ENCODE results near the gene FCHSD1. TPM values are rescaled to one million over a fixed set of nuclear protein-coding genes. Genes with fewer than 3 reads are reported as not detected.

FCHSD1 gene
- total RNA-seq, 1 experiment from 2014 or later = 7.2 TPM

GRCh38 chr5:141674747-141675146 is 23.5 kb upstream of the FCHSD1 start:
- DNase-seq (ENCODE audit: low read depth) = no peak

- DNase-seq (ENCODE audit: low read depth) = no peak
Observed at GRCh38 chr5:141672841-141673813, 21.9 kb upstream of the FCHSD1 start.

- no peak for DNase-seq (ENCODE audit: low read depth)
Observed at GRCh38 chr5:141672071-141672840, 21.0 kb upstream of the FCHSD1 start.

GRCh38 chr5:141669520-141669919 is 18.3 kb upstream of the FCHSD1 start:
- no peak for DNase-seq (ENCODE audit: low read depth)

GRCh38 chr5:141668601-141669265 is 17.5 kb upstream of the FCHSD1 start:
- DNase-seq (ENCODE audit: low read depth) = no peak

- DNase-seq (ENCODE audit: low read depth) = no peak
Observed at GRCh38 chr5:141665995-141666940, 15.1 kb upstream of the FCHSD1 start.

- DNase-seq (ENCODE audit: low read depth) = peak; percentile 47
Observed at GRCh38 chr5:141664733-141665461, 13.7 kb upstream of the FCHSD1 start.

- DNase-seq (ENCODE audit: low read depth) = no peak
Observed at GRCh38 chr5:141663506-141663905, 12.3 kb upstream of the FCHSD1 start.

GRCh38 chr5:141662028-141662427 is 10.8 kb upstream of the FCHSD1 start:
- DNase-seq (ENCODE audit: low read depth) = no peak

GRCh38 chr5:141657937-141658545 is 6.8 kb upstream of the FCHSD1 start:
- DNase-seq (ENCODE audit: low read depth) = peak; percentile 95

- no peak for DNase-seq (ENCODE audit: low read depth)
Observed at GRCh38 chr5:141657404-141657803, 6.2 kb upstream of the FCHSD1 start.

- DNase-seq (ENCODE audit: low read depth) = no peak
Observed at GRCh38 chr5:141656396-141656795, 5.2 kb upstream of the FCHSD1 start.

GRCh38 chr5:141655020-141655419 is 3.8 kb upstream of the FCHSD1 start:
- DNase-seq (ENCODE audit: low read depth) = no peak

GRCh38 chr5:141654298-141654697 is 3.1 kb upstream of the FCHSD1 start:
- peak; percentile 74 for DNase-seq (ENCODE audit: low read depth)

GRCh38 chr5:141651728-141652105 is 499 bp upstream of the FCHSD1 start:
- no peak for DNase-seq (ENCODE audit: low read depth)

- DNase-seq (ENCODE audit: low read depth) = no peak
Observed at GRCh38 chr5:141649972-141650371, 1.2 kb downstream of the FCHSD1 start.

- no peak for DNase-seq (ENCODE audit: low read depth)
Observed at GRCh38 chr5:141649056-141649688, 2.0 kb downstream of the FCHSD1 start.

GRCh38 chr5:141647851-141648250 is 3.4 kb downstream of the FCHSD1 start:
- DNase-seq (ENCODE audit: low read depth) = no peak

- no peak for DNase-seq (ENCODE audit: low read depth)
Observed at GRCh38 chr5:141647242-141647641, 4.0 kb downstream of the FCHSD1 start.
